GM12801 (cell line): ENCODE measurements around the gene CCDC88B.

ENCODE experiments used
- TF ChIP-seq, protein P1 (sequence below): IDR thresholded peaks from one replicate; pipeline ENCODE4 v1.5.1; 2011; ENCODE audit warnings: control low read depth; ENCODE audit not compliant: insufficient read length; ENCODE audit errors: extremely low read depth

The CCDC88B gene

DNA sequence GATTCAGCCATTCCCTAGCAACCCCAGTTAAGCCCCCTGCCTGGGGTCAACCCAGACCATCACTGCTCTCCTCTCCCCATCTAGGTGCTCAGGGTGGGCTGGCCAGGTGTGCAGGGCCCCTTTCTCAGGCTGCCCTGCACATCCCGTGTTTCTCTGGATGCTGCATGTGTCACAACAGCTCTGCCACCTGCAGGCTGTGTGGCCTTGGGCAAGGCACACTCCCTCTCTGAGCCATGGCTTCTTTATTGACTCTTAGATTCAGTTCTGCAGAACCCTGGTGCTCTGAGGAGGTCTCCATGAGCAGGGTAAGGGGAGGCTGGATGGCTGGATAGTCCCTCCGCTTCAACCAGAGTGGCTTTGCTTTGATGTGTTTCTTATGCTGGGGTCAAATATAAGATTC is 43.6 kb downstream of the CCDC88B start:
- TF ChIP-seq, protein P1, sequence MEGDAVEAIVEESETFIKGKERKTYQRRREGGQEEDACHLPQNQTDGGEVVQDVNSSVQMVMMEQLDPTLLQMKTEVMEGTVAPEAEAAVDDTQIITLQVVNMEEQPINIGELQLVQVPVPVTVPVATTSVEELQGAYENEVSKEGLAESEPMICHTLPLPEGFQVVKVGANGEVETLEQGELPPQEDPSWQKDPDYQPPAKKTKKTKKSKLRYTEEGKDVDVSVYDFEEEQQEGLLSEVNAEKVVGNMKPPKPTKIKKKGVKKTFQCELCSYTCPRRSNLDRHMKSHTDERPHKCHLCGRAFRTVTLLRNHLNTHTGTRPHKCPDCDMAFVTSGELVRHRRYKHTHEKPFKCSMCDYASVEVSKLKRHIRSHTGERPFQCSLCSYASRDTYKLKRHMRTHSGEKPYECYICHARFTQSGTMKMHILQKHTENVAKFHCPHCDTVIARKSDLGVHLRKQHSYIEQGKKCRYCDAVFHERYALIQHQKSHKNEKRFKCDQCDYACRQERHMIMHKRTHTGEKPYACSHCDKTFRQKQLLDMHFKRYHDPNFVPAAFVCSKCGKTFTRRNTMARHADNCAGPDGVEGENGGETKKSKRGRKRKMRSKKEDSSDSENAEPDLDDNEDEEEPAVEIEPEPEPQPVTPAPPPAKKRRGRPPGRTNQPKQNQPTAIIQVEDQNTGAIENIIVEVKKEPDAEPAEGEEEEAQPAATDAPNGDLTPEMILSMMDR: no peak

DNA sequence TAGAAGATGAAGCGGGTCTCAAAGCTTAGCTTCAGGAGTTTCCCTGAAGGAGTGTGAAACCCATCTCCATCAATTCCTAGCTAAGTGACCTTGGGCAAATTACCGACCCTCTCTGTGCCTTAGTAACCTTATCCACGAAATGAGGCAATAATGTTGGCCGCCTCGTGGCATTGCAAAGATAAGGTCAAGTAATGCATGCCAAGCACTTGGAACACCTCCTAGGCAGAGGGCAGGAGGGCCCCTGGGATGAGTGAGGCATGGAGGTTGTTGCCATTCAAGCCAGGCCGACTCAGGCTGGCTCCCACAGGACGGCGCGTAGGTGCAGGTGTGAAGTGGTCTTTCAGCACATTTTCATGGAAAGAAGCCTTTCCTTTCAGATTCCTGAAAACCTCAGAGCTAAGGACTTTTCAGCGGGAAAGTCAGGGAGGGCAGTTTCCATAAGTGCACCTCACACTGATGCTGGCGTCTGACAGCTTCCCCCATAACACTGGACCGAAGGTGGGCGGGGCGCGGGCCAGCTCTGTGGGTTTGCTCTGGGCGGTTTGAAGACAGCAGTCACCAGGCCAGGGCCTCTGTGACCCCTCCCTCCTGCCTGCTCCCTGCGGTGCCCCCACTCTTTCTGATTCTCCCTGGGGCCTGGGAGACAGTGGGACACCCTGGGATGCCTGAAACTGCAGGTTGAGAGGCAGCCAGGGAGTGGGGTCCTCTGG is 44.2 kb downstream of the CCDC88B start:
- TF ChIP-seq, protein P1: no peak

DNA sequence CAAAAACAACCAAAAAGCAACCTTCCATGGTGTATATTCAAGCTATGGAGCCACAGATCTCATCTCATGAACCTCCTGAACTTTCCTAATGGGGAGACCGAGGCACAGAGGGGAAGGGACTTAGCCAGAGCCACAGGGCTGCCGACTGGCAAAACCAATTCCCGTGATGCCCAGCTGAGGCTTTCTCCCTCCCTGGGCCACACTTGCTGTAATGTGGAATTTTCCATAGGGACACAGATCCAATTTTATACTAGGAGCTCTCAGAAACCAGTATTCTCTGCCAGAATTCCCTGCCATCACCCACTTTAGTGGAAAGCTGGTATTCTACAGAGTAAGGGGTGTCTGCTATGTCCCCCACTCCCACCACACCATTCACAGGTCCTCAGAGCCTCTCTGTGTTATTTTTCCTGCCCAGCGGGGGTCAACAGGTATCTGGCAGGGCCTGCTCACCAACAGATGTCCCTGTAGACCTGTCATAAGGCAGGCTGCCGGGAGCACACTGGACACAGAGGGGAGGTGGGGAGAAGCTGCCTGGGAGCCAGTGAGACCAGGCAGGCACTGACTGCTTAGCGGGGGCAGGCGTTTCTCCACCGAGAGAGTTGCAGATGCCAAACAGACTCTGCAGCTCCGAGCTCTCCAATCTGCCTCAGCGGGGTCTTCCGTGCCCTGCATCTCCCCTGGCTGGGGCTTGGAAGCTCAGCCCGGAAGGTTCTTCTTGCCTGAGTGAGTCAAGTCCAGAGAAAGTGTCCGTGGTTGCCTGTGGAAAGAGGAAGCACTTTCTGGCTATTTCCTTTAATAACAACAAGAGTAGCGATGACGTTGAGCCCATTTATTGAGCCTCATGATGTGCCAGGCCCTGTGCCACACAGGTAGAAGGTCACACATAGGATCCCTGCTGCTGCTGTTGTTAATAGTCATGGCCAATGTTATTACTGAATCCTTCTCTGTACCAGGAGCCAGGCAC is 45.3 kb downstream of the CCDC88B start:
- TF ChIP-seq, protein P1: no peak

DNA sequence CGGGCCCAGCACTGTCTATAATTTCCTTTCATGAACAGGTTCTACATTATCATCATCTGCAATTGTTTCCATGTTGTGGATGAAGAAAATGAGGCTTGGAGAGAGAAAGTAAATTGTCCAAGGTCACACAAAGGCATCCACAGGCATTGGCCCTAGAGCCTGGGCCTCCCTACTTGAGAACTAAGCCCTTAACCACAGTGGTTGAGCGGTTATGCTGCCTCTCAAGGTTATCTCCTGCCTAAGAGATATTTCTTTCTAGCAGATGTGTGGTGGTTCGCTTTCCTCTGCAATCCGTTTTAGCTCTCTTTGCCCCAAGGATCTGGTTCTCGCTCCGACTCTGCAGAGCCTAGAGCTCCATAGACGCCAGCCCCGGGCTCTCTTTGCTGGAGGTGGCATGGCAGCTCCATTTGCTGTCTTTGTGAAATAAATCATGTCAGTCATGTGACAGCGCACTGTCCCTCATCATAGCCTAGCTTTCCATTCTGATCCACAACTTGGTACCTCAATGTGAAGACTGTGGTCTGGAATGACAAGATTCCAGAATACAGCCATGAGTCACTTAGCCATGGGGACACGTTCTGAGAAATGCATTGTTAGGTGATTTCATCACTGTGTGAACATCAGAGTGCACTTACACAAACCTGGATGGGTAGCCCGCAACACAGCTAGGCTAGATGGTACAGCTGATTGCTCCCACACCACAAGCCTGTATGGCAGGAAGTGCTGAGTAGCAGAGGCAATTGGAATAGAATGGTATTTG is 46.1 kb downstream of the CCDC88B start:
- TF ChIP-seq, protein P1: no peak

DNA sequence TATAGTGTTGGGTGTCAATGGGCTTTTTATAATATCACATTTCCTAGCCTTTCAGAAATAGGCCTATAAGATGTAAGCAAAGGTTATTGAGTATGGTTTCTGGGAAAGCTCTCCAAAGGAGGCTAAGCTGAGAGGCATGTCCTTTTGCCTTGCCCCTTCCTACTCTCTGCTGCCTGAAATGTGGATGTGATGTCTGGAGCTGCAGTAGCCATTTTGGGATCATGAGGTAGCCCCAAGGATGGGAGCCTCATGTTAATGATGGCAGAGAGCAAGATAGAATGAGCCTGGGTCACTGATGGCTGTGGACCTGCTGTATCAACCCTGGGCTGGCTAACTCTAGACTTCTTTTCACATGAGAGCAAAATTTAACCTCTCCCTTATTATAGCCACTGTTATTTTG is 47.9 kb downstream of the CCDC88B start:
- TF ChIP-seq, protein P1: no peak

DNA sequence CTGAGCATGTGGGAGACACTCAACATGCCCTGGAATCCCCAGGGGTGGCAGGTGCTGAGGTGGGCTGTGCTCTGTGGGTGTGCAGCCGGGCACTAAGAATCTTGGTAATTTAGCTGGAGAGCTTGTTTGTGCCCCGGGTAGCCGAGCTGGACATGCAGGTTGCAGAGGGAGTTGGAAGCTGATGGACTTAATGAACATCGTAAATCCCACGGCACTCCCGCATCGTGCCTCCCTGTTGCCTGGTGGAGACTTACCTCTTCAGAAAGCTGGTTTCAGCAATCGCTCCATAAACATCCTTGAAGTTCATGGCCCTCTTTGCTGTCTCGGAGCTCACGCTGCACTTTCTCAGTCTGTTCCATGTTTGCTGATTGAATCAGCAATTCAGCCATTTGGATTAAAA is 48.9 kb downstream of the CCDC88B start:
- TF ChIP-seq, protein P1: no peak

DNA sequence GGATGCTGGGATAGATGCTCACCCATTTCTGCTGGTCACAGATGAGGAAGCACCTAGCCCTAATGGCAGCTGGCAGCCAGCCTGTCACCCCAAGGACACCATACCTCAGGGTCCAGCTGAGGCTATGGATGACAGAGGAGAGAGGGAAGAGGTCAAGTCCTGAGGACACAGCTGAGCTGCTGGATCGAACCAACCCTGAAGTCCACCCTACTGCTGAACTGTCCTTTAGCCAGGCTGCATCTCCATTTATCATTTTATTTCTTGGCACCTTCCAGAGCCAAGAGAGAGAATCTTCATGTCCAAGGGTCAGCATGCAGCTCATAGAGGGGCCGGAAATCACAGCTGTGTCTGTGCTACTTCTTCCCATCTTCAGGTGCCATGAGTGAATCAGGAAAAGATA is 49.8 kb downstream of the CCDC88B start:
- TF ChIP-seq, protein P1: no peak
